ENCODE results near the gene SCFD2.
"Not testable (repeated sequence)": the region's sequence is repeated elsewhere in the genome, so short reads cannot be mapped to it uniquely, and the experiment has no call there.

SCFD2 gene

GRCh38 chr4:53147197-53147596 is 218.7 kb downstream of the SCFD2 start:
- Histone ChIP-seq H3K27me3 (ENCODE audit: insufficient read depth, low read length) (no peaks in the 10 kb centered on the region), H3K4me2 (ENCODE audit: low read length) (no peak overlapping the region), H3F3A (ENCODE audit: insufficient read depth, low read length) (no peaks in the 10 kb centered on the region), H3K36me3 (ENCODE audit: insufficient read depth, low read length) (peaks cover 15% of the 10 kb centered on the region), H3K79me2 (ENCODE audit: insufficient read depth, low read length) (no peaks in the 10 kb centered on the region), H3K27ac (ENCODE audit: low read depth, low read length, poor library complexity, severe bottlenecking) (no peak overlapping the region), H4K20me1 (ENCODE audit: insufficient read depth, low read length) (no peaks in the 10 kb centered on the region), H3K4me1 (ENCODE audit: insufficient read depth, low read length, severe bottlenecking) (no peaks in the 10 kb centered on the region), H3K4me3 (ENCODE audit: low read depth, low read length, poor library complexity, severe bottlenecking) (no peak overlapping the region), H2AFZ (ENCODE audit: low read length) (no peak overlapping the region), H3K9me2 (ENCODE audit: low read depth, low read length) (no peaks in the 10 kb centered on the region), H3K9ac (ENCODE audit: low read length) (no peak overlapping the region), H3K9me3 (ENCODE audit: low read length) (no peaks in the 10 kb centered on the region)
- TF ChIP-seq, protein P1, sequence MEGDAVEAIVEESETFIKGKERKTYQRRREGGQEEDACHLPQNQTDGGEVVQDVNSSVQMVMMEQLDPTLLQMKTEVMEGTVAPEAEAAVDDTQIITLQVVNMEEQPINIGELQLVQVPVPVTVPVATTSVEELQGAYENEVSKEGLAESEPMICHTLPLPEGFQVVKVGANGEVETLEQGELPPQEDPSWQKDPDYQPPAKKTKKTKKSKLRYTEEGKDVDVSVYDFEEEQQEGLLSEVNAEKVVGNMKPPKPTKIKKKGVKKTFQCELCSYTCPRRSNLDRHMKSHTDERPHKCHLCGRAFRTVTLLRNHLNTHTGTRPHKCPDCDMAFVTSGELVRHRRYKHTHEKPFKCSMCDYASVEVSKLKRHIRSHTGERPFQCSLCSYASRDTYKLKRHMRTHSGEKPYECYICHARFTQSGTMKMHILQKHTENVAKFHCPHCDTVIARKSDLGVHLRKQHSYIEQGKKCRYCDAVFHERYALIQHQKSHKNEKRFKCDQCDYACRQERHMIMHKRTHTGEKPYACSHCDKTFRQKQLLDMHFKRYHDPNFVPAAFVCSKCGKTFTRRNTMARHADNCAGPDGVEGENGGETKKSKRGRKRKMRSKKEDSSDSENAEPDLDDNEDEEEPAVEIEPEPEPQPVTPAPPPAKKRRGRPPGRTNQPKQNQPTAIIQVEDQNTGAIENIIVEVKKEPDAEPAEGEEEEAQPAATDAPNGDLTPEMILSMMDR (IDR thresholded peaks at IDR 0.05; ENCODE audit: low read length), result no peak
- TF ChIP-seq EZH2 (IDR thresholded peaks at IDR 0.05; ENCODE audit: borderline replicate concordance, low read length), result no peak

- Histone ChIP-seq H3K36me3 (ENCODE audit: insufficient read depth, low read length) (peaks cover 15% of the 10 kb centered on the region), H2AFZ (ENCODE audit: low read length) (no peak overlapping the region), H3K9ac (ENCODE audit: low read length) (no peak overlapping the region), H3F3A (ENCODE audit: insufficient read depth, low read length) (no peaks in the 10 kb centered on the region), H3K9me3 (ENCODE audit: low read length) (no peaks in the 10 kb centered on the region), H3K27ac (ENCODE audit: low read depth, low read length, poor library complexity, severe bottlenecking) (no peak overlapping the region), H4K20me1 (ENCODE audit: insufficient read depth, low read length) (no peaks in the 10 kb centered on the region), H3K4me2 (ENCODE audit: low read length) (no peak overlapping the region), H3K4me1 (ENCODE audit: insufficient read depth, low read length, severe bottlenecking) (no peaks in the 10 kb centered on the region), H3K4me3 (ENCODE audit: low read depth, low read length, poor library complexity, severe bottlenecking) (no peak overlapping the region), H3K79me2 (ENCODE audit: insufficient read depth, low read length) (no peaks in the 10 kb centered on the region), H3K9me2 (ENCODE audit: low read depth, low read length) (no peaks in the 10 kb centered on the region), H3K27me3 (ENCODE audit: insufficient read depth, low read length) (no peaks in the 10 kb centered on the region)
- TF ChIP-seq, protein P1 (IDR thresholded peaks at IDR 0.05; ENCODE audit: low read length), result no peak
- no peak for TF ChIP-seq EZH2 (IDR thresholded peaks at IDR 0.05; ENCODE audit: borderline replicate concordance, low read length)
Observed at GRCh38 chr4:53141308-53141707, 224.6 kb downstream of the SCFD2 start.

DNA sequence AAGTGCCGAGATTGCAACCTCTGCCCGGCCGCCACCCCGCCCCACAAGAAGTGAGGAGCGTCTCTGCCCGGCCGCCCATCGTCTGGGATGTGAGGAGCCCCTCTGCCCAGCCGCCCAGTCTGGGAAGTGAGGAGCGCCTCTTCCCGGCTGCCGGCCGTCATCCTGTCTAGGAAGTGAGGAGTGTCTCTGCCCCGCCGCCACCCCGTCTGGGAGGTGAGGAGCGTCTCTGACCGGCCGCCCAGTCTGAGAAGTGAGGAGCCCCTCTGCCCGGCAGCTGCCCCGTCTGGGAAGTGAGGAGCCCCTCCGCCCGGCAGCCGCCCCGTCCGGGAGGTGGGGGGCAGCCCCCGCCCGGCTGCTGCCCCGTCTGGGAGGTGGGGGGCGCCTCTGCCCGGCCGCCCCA is 226.6 kb downstream of the SCFD2 start:
- not testable (repeated sequence) for H3K9me3 ChIP-seq (ENCODE audit: low read length); H3K79me2 ChIP-seq (ENCODE audit: insufficient read depth, low read length); H3K4me1 ChIP-seq (ENCODE audit: insufficient read depth, low read length, severe bottlenecking); H3K36me3 ChIP-seq (ENCODE audit: insufficient read depth, low read length); H3F3A ChIP-seq (ENCODE audit: insufficient read depth, low read length); H4K20me1 ChIP-seq (ENCODE audit: insufficient read depth, low read length); H3K27ac ChIP-seq (ENCODE audit: low read depth, low read length, poor library complexity, severe bottlenecking); H3K9ac ChIP-seq (ENCODE audit: low read length); H3K27me3 ChIP-seq (ENCODE audit: insufficient read depth, low read length); H3K4me2 ChIP-seq (ENCODE audit: low read length); H2AFZ ChIP-seq (ENCODE audit: low read length); H3K4me3 ChIP-seq (ENCODE audit: low read depth, low read length, poor library complexity, severe bottlenecking); H3K9me2 ChIP-seq (ENCODE audit: low read depth, low read length)

DNA sequence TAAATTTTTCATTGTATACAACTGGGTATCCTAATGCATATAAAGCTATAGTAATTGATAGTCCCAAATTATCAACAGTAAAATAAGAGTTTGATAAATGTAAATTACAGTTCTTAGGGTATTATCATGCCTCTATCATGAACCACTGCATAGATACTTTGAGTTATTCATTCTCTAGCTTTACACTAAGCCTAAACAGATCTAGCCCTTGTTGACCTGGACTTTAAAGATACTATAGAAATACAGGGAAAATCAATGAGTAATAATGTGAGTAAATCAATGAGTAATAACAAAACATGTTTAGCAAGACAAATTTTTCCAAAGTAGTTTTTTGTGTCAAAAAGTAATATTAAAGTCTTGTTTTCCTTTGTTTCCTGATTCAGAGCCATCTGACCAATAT is 228.4 kb downstream of the SCFD2 start:
- Histone ChIP-seq H4K20me1 (ENCODE audit: insufficient read depth, low read length) (no peaks in the 10 kb centered on the region), H3K4me3 (ENCODE audit: low read depth, low read length, poor library complexity, severe bottlenecking) (no peak overlapping the region), H3K9me2 (ENCODE audit: low read depth, low read length) (no peaks in the 10 kb centered on the region), H3K79me2 (ENCODE audit: insufficient read depth, low read length) (no peaks in the 10 kb centered on the region), H3K9me3 (ENCODE audit: low read length) (no peaks in the 10 kb centered on the region), H3K27me3 (ENCODE audit: insufficient read depth, low read length) (no peaks in the 10 kb centered on the region), H3K4me2 (ENCODE audit: low read length) (no peak overlapping the region), H3K36me3 (ENCODE audit: insufficient read depth, low read length) (no peaks in the 10 kb centered on the region; the same call in 1 of the 2 replicates), H3K9ac (ENCODE audit: low read length) (no peak overlapping the region), H3K27ac (ENCODE audit: low read depth, low read length, poor library complexity, severe bottlenecking) (no peak overlapping the region), H2AFZ (ENCODE audit: low read length) (no peak overlapping the region), H3F3A (ENCODE audit: insufficient read depth, low read length) (no peaks in the 10 kb centered on the region), H3K4me1 (ENCODE audit: insufficient read depth, low read length, severe bottlenecking) (no peaks in the 10 kb centered on the region)
- no peak for TF ChIP-seq EZH2 (IDR thresholded peaks at IDR 0.05; ENCODE audit: borderline replicate concordance, low read length)
- TF ChIP-seq, protein P1 (IDR thresholded peaks at IDR 0.05; ENCODE audit: low read length), result no peak
